K562 (cell line): ENCODE results near the gene CD9. TPM values are rescaled to one million over a fixed set of nuclear protein-coding genes. Genes with fewer than 3 reads are reported as not detected.

Experiments used
- ATAC-seq: fragments of 200-7000 bp; cut with Tn5 transposase; 3 replicates; pipeline ENCODE4 v1.9.1; 2020; ENCODE audit warnings: moderate library complexity
- BruUV-seq: library from RNA; stranded (reverse); fragments of 400-500 nt; replicated peaks from 2 replicates; lab custom pipeline; 2021; lab: Mats Ljungman, UMichigan
- CTCF ChIA-PET: fragments of 300-600 bp; formaldehyde crosslinking; extraction: SDS; loops from one replicate; lab custom pipeline; 2021; ENCODE audit warnings: low intra/inter-chr PET ratio; lab: Yijun Ruan, JAX
- POLR2A ChIA-PET: fragments of 300-600, 350-650 bp; sonication (Branson Sonifier 250); formaldehyde crosslinking; extraction: SDS; loops from one replicate; lab custom pipeline; 2021; ENCODE audit warnings: antibody characterized with exemption, inconsistent platforms; lab: Yijun Ruan, JAX
- DNase-seq, 4 experiments: peaks; one replicate each; pipeline versions ENCODE4 v3.0.0 to v3.0.0-alpha.2; 2011 to 2018; ENCODE audit warnings: low spot score in 3 of 4, mixed read lengths in 3 of 4; ENCODE audit errors: extremely low read depth in 1 of 4
- FAIRE-seq: peaks from 2 replicates; lab custom pipeline; 2011; peaks lifted over from hg19 to GRCh38; lab: Jason Lieb, UNC
- H2AFZ ChIP-seq: 2 replicates; pipeline ENCODE4 v1.6.0; 2011; ENCODE audit warnings: low read depth, low read length, control low read depth, inconsistent platforms
- H3K27ac ChIP-seq: fragments of 200-600 bp; 3 replicates; pipeline ENCODE4 v1.8.0; 2011; ENCODE audit warnings: low read depth, mild to moderate bottlenecking, control low read depth, inconsistent platforms, low read length, moderate library complexity, mixed read lengths; ENCODE audit errors: extremely low read depth
- H3K27me3 ChIP-seq, 2 experiments: fragments of 300-600 bp in 1 of 2; 2 replicates in 1 of 2; 3 replicates in 1 of 2; pipeline versions ENCODE4 v1.6.0 to v1.8.0; 2011; ENCODE audit warnings: inconsistent platforms in 2 of 2, low read length in 2 of 2, mild to moderate bottlenecking in 1 of 2, mixed read lengths in 1 of 2, moderate library complexity in 1 of 2; ENCODE audit not compliant: control insufficient read depth in 2 of 2, insufficient read depth in 2 of 2
- H3K36me3 ChIP-seq: fragments of 300-600 bp; 3 replicates; pipeline ENCODE4 v1.8.0; 2011; ENCODE audit warnings: mild to moderate bottlenecking, low read length, inconsistent platforms; ENCODE audit not compliant: control insufficient read depth, insufficient read depth
- H3K4me1 ChIP-seq, 2 experiments: fragments of 200-600 bp in 1 of 2; replicated peaks in 1 of 2; 2 replicates in 1 of 2; 3 replicates in 1 of 2; pipeline versions ENCODE4 v1.5.1 to v1.8.0; 2011; ENCODE audit warnings: inconsistent platforms in 2 of 2, low read length in 2 of 2, mild to moderate bottlenecking in 1 of 2, mixed read lengths in 1 of 2, moderate library complexity in 1 of 2; ENCODE audit not compliant: control insufficient read depth in 2 of 2, insufficient read depth in 2 of 2
- H3K4me2 ChIP-seq: 2 replicates; pipeline ENCODE4 v1.6.1; 2011; ENCODE audit warnings: low read length, control low read depth, inconsistent platforms, mixed read lengths; ENCODE audit not compliant: insufficient read depth
- H3K4me3 ChIP-seq: fragments of 200-600 bp; sonication (generic), shearing (Covaris generic); 2 replicates; pipeline ENCODE4 v1.5.1; 2016; ENCODE audit warnings: control low read depth, inconsistent platforms
- H3K79me2 ChIP-seq: fragments of 200-600 bp; 3 replicates; pipeline ENCODE4 v1.8.0; 2011; ENCODE audit warnings: low read length, inconsistent platforms; ENCODE audit not compliant: control insufficient read depth, insufficient read depth
- H3K9ac ChIP-seq, 2 experiments: 2 replicates each; pipeline versions ENCODE4 v1.6.0 to v1.6.1; 2011; ENCODE audit warnings: low read depth in 2 of 2, low read length in 2 of 2, control low read depth in 1 of 2, inconsistent platforms in 1 of 2, mild to moderate bottlenecking in 1 of 2, mixed read lengths in 1 of 2; ENCODE audit not compliant: insufficient read depth in 1 of 2
- H3K9me1 ChIP-seq: one replicate; pipeline ENCODE4 v1.6.0; 2011; ENCODE audit warnings: inconsistent platforms, mild to moderate bottlenecking, low read length, moderate library complexity; ENCODE audit not compliant: control insufficient read depth, insufficient read depth
- H3K9me3 ChIP-seq: replicated peaks from 2 replicates; pipeline ENCODE4 v1.5.1; 2011; ENCODE audit warnings: low read depth, low read length, inconsistent platforms; ENCODE audit not compliant: control insufficient read depth, insufficient read depth
- H4K20me1 ChIP-seq: replicated peaks from 2 replicates; pipeline ENCODE4 v1.6.1; 2011; ENCODE audit warnings: low read length, inconsistent platforms, mixed read lengths; ENCODE audit not compliant: control insufficient read depth, insufficient read depth
- CREBBP ChIP-seq: IDR thresholded peaks from one replicate; pipeline ENCODE4 v1.6.1; 2012; ENCODE audit warnings: low read depth, mild to moderate bottlenecking, control low read depth, inconsistent platforms, low read length
- ELF4 ChIP-seq: fragments of 450-650 bp; formaldehyde crosslinking; IDR thresholded peaks from 2 replicates; pipeline ENCODE4 v1.4.0; 2022; ENCODE audit warnings: missing genetic modification characterization
- ESRRA ChIP-seq: fragments of 450-650 bp; IDR thresholded peaks from 2 replicates; pipeline ENCODE4 v1.6.1; 2014; ENCODE audit warnings: low read depth, mild to moderate bottlenecking, moderate library complexity, borderline replicate concordance
- ETS1 ChIP-seq: conservative IDR thresholded peaks from 2 replicates; pipeline ENCODE4 v1.6.1; 2011; ENCODE audit warnings: low read depth, mild to moderate bottlenecking, low read length; ENCODE audit not compliant: control insufficient read depth
- EWSR1 ChIP-seq: fragments of 450-650 bp; IDR thresholded peaks from 2 replicates; pipeline ENCODE4 v1.6.1; 2018; ENCODE audit warnings: borderline replicate concordance, mild to moderate bottlenecking, low read depth, moderate library complexity; ENCODE audit not compliant: partially characterized antibody
- FOXK2 ChIP-seq, 2 experiments: fragments of 450-650 bp; IDR thresholded peaks in 1 of 2; conservative IDR thresholded peaks in 1 of 2; 2 replicates each; pipeline ENCODE4 v1.6.1; 2016; ENCODE audit warnings: low read depth in 2 of 2, mild to moderate bottlenecking in 1 of 2
- IFI16 ChIP-seq: fragments of 250-450 bp; sonication (Bioruptor Pico); IDR thresholded peaks from 2 replicates; pipeline ENCODE4 v2.1.2; 2022; ENCODE audit warnings: mild to moderate bottlenecking, inconsistent platforms
- MEIS2 ChIP-seq: fragments of 450-650 bp; IDR thresholded peaks from 2 replicates; pipeline ENCODE4 v1.6.1; 2014; ENCODE audit warnings: mild to moderate bottlenecking; ENCODE audit not compliant: partially characterized antibody
- POLR3G ChIP-seq: IDR thresholded peaks from 2 replicates; pipeline ENCODE4 v1.6.1; 2011; ENCODE audit not compliant: insufficient read length, insufficient replicate concordance; ENCODE audit errors: extremely low read depth
- SAFB ChIP-seq: fragments of 200-400 bp; formaldehyde crosslinking; IDR thresholded peaks from 2 replicates; pipeline ENCODE4 v1.6.1; 2017; ENCODE audit warnings: low read depth, low read length, borderline replicate concordance
- ZBTB17 ChIP-seq: fragments of 450-650 bp; formaldehyde crosslinking; IDR thresholded peaks from 2 replicates; pipeline ENCODE4 v1.4.0; 2020; ENCODE audit warnings: mild to moderate bottlenecking
- ZC3H4 ChIP-seq: sonication (generic); formaldehyde crosslinking; IDR thresholded peaks from 2 replicates; pipeline ENCODE4 v1.9.0; 2021; ENCODE audit warnings: missing genetic modification reagents, borderline replicate concordance
- ZNF280A ChIP-seq: fragments of 450-650 bp; IDR thresholded peaks from 2 replicates; pipeline ENCODE4 v1.6.1; 2018; ENCODE audit warnings: mild to moderate bottlenecking, low read depth; ENCODE audit not compliant: partially characterized antibody
- ZNF518B ChIP-seq: fragments of 250-450 bp; sonication (Bioruptor Pico); IDR thresholded peaks from 2 replicates; pipeline ENCODE4 v1.5.0; 2021; ENCODE audit warnings: mild to moderate bottlenecking, moderate library complexity
- ZNF75A ChIP-seq: fragments of 450-650 bp; formaldehyde crosslinking; IDR thresholded peaks from 2 replicates; pipeline ENCODE4 v1.4.0; 2020; ENCODE audit warnings: mild to moderate bottlenecking
- ZNF780A ChIP-seq: fragments of 250-450 bp; sonication (Bioruptor Pico); IDR thresholded peaks from 2 replicates; pipeline ENCODE4 v1.5.0; 2021; ENCODE audit warnings: mild to moderate bottlenecking
- WGBS: fragments of 100-300 bp; shearing (Covaris generic); methylation state at CpG from one replicate; pipeline ENCODE4 v1.1.6; 2016; ENCODE audit warnings: low coverage, mixed read lengths; ENCODE audit not compliant: insufficient coverage; ENCODE audit errors: missing lambda C conversion rate; 5-methylcytosine and 5-hydroxymethylcytosine counted together
- in situ Hi-C: fragments of 300-500 bp; cut with MboI; formaldehyde crosslinking; loops from 4 replicates; pipeline ENCODE4 v1.15.0; 2018; ENCODE audit warnings: inconsistent platforms, mixed read lengths
- intact Hi-C: fragments of 100-400 bp; cut with micrococcal nuclease; formaldehyde crosslinking; loops from 2 replicates; pipeline ENCODE4 v1.14.2; 2022
- polyA plus RNA-seq, 8 experiments: library from polyadenylated mRNA; depleted of rRNA in 4 of 8; stranded (reverse) in 5 of 8; unstranded in 3 of 8; fragments of >200 nt; fragmentation: Nextera tagmentation in 2 of 8; fragmentation: Illumina TruSeq in 1 of 8; extraction: Ambion mirVana in 2 of 8; extraction: Trizol in 1 of 8; gene quantifications; 2 replicates each; pipeline versions ENCODE4 v1.2.1 to v1.2.3, GENCODE V29; 2011 to 2014; ENCODE audit warnings: inconsistent platforms in 1 of 8, missing spikeins in 1 of 8
- total RNA-seq, 7 experiments: library from RNA; depleted of rRNA in 6 of 7; stranded (reverse); fragments of >200 nt in 6 of 7; fragmentation: Illumina TruSeq in 2 of 7; extraction: Trizol in 2 of 7; gene quantifications; 2 replicates each; pipeline versions ENCODE4 v1.2.1 to v1.2.3, GENCODE V29; 2011 to 2021; ENCODE audit warnings: low replicate concordance in 1 of 7

CD9 gene
- total and polyA plus RNA-seq, 9 of the 15 experiments (the other 6 are each of a cell fraction or from before 2014, with no cell fraction given), result 0.43 to 5.6 (median 0.62) TPM

GRCh38 chr12:6181166-6181565, 19.0 kb upstream of the CD9 start:
- no TSS peak for BruUV-seq
- Histone ChIP-seq H3K9me1 (no peaks in the 10 kb centered on the region), H3K27ac (no peak overlapping the region), H3K27me3 (peaks cover 0 to 9% of the 10 kb centered on the region in 2 experiments; a peak in 1 of 5 replicates), H3K9me3 (no peaks in the 10 kb centered on the region; the same call in 1 of the 2 replicates), H3K4me2 (no peak overlapping the region), H3K79me2 (no peaks in the 10 kb centered on the region), H3K4me3 (no peak overlapping the region), H3K36me3 (no peaks in the 10 kb centered on the region), H3K9ac (no peak overlapping the region), H3K4me1 (peaks cover 0 to 14% of the 10 kb centered on the region in 2 experiments; a peak in 3 of 5 replicates), H2AFZ (no peak overlapping the region), H4K20me1 (no peaks in the 10 kb centered on the region)
- no peak for ATAC-seq
- in situ Hi-C loops, result no loop called here
- ChIA-PET POLR2A (no interaction called here), CTCF (no interaction called here)
- 57% methylated on average over 1 of the region's 1 CpG for WGBS
- no peak for FAIRE-seq
- no peak for DNase-seq
- intact Hi-C loops, result no loop called here
- TF ChIP-seq ZNF280A, result no peak
- no peak for TF ChIP-seq EWSR1
- TF ChIP-seq ETS1, result no peak
- TF ChIP-seq IFI16, result no peak
- no peak for TF ChIP-seq FOXK2 (conservative IDR thresholded peaks at IDR 0.05 in 1 of 2, IDR thresholded peaks at IDR 0.05 in 1 of 2; ENCODE audit: low read depth in 2 of 2)
- no peak for TF ChIP-seq ZC3H4 (CRISPR knock-in tag)
- TF ChIP-seq ZNF75A (CRISPR knock-in tag), result no peak
- TF ChIP-seq POLR3G, result no peak
- no peak for TF ChIP-seq MEIS2
- TF ChIP-seq ZBTB17 (CRISPR knock-in tag), result no peak
- TF ChIP-seq CREBBP, result no peak
- TF ChIP-seq ESRRA, result no peak
- no peak for TF ChIP-seq ZNF780A
- no peak for TF ChIP-seq ZNF518B (CRISPR knock-in tag)
- peak; percentile 40; the same call in 1 of the 2 replicates for TF ChIP-seq ELF4 (CRISPR knock-in tag)
- TF ChIP-seq SAFB, result no peak
